Measurements from ENCODE around the gene C1RL. TPM values are rescaled to one million over a fixed set of nuclear protein-coding genes. Genes with fewer than 3 reads are reported as not detected.
A peak's percentile ranks its signal among the peaks of the same experiment; 100 is the strongest.

C1RL gene
- total RNA-seq, 1 donor from 2014 or later, result 19.2 TPM

- ATAC-seq (ENCODE audit: low read depth), result no peak
- Mint-ChIP-seq H3K36me3 (ENCODE audit: low read depth) (peaks cover 7% of the 10 kb centered on the region), H3K9me3 (no peaks in the 10 kb centered on the region), H3K27ac (no peak overlapping the region), H3K4me3 (no peak overlapping the region), H3K4me1 (no peaks in the 10 kb centered on the region), H3K27me3 (no peaks in the 10 kb centered on the region)
- no peak for DNase-seq
- intact Hi-C loops (cut with micrococcal nuclease), result no loop called here
- ChIA-PET POLR2A (no interaction called here), CTCF (interaction anchor here (0.7 to 1.8 kb wide), 3 partner anchors 36 to 274 kb away, joined by 3 to 6 read pairs (median 4); partner anchors contain the start of gene LPCAT3)
- TF ChIP-seq CTCF (IDR thresholded peaks at IDR 0.05), result no peak
These were observed 34.5 kb upstream of the C1RL start for GRCh38 chr12:7143564-7143963.

- CTCF ChIA-PET, result interaction anchor here (0.9 to 1.8 kb wide), 3 partner anchors 18 to 274 kb away, joined by 3 to 6 read pairs (median 3); no protein-coding TSS in a partner anchor
- peaks cover 11% of the 10 kb centered on the region for H3K36me3 Mint-ChIP-seq (ENCODE audit: low read depth)
- H3K9me3 Mint-ChIP-seq, result no peaks in the 10 kb centered on the region
- no peaks in the 10 kb centered on the region for H3K4me1 Mint-ChIP-seq
- no peak overlapping the region for H3K27ac Mint-ChIP-seq
- intact Hi-C loops (cut with micrococcal nuclease), result loop anchor here (1.0 kb wide), 2 partner anchors 45 to 495 kb away; no protein-coding TSS in a partner anchor
- H3K4me3 Mint-ChIP-seq, result no peak overlapping the region
- ATAC-seq (ENCODE audit: low read depth) (no peak), DNase-seq (no peak)
- POLR2A ChIA-PET, result no interaction called here
- TF ChIP-seq CTCF (IDR thresholded peaks at IDR 0.05), result no peak
- H3K27me3 Mint-ChIP-seq, result no peaks in the 10 kb centered on the region
These were observed 33.9 kb upstream of the C1RL start for GRCh38 chr12:7142809-7143465.

- ChIA-PET CTCF (interaction anchor here (0.9 to 1.2 kb wide), 3 partner anchors 17 to 495 kb away, joined by 3 read pairs; no protein-coding TSS in a partner anchor), POLR2A (interaction anchor here (0.7 kb wide), 1 partner anchor 757 kb away, joined by 7 read pairs; no protein-coding TSS in a partner anchor)
- Mint-ChIP-seq H3K9me3 (no peaks in the 10 kb centered on the region), H3K4me1 (no peaks in the 10 kb centered on the region), H3K4me3 (no peak overlapping the region), H3K27ac (no peak overlapping the region), H3K27me3 (no peaks in the 10 kb centered on the region), H3K36me3 (ENCODE audit: low read depth) (peaks cover 14% of the 10 kb centered on the region)
- DNase-seq, result no peak
- intact Hi-C loops (cut with micrococcal nuclease), result loop anchor here (1.0 kb wide), 2 partner anchors 46 to 496 kb away; no protein-coding TSS in a partner anchor
- peak; percentile 54 for ATAC-seq (ENCODE audit: low read depth)
- no peak for TF ChIP-seq CTCF (IDR thresholded peaks at IDR 0.05)
These were observed 33.1 kb upstream of the C1RL start for GRCh38 chr12:7142056-7142644.

GRCh38 chr12:7141351-7142005, 32.5 kb upstream of the C1RL start:
- intact Hi-C loops (cut with micrococcal nuclease), result loop anchor here (1.0 kb wide), 2 partner anchors 47 to 497 kb away; no protein-coding TSS in a partner anchor
- TF ChIP-seq CTCF (IDR thresholded peaks at IDR 0.05), result no peak
- no peak overlapping the region for H3K4me3 Mint-ChIP-seq
- H3K27ac Mint-ChIP-seq, result no peak overlapping the region
- CTCF ChIA-PET, result interaction anchor here (0.9 to 1.2 kb wide), 3 partner anchors 16 to 496 kb away, joined by 3 read pairs; no protein-coding TSS in a partner anchor
- H3K27me3 Mint-ChIP-seq, result no peaks in the 10 kb centered on the region
- H3K36me3 Mint-ChIP-seq (ENCODE audit: low read depth), result peaks cover 17% of the 10 kb centered on the region
- no peak for ATAC-seq (ENCODE audit: low read depth)
- H3K9me3 Mint-ChIP-seq, result no peaks in the 10 kb centered on the region
- POLR2A ChIA-PET, result interaction anchor here (0.7 kb wide), 1 partner anchor 756 kb away, joined by 7 read pairs; no protein-coding TSS in a partner anchor
- no peak for DNase-seq
- no peaks in the 10 kb centered on the region for H3K4me1 Mint-ChIP-seq

All from activated B cell treated with CpG ODN at 0.5 μM for 24 hours (primary cell).